GM21529 (cell line): ENCODE data around the gene TRIM37.
A peak's percentile ranks its signal among the peaks of the same experiment; 100 is the strongest.
"Not testable (repeated sequence)": the region's sequence is repeated elsewhere in the genome, so short reads cannot be mapped to it uniquely, and the experiment has no call there.

Experiments used
- ATAC-seq: cut with Tn5 transposase; IDR thresholded peaks from one replicate; pipeline ENCODE4 v1.9.1; 2021; ENCODE audit not compliant: unreplicated experiment

The TRIM37 gene, protein sequence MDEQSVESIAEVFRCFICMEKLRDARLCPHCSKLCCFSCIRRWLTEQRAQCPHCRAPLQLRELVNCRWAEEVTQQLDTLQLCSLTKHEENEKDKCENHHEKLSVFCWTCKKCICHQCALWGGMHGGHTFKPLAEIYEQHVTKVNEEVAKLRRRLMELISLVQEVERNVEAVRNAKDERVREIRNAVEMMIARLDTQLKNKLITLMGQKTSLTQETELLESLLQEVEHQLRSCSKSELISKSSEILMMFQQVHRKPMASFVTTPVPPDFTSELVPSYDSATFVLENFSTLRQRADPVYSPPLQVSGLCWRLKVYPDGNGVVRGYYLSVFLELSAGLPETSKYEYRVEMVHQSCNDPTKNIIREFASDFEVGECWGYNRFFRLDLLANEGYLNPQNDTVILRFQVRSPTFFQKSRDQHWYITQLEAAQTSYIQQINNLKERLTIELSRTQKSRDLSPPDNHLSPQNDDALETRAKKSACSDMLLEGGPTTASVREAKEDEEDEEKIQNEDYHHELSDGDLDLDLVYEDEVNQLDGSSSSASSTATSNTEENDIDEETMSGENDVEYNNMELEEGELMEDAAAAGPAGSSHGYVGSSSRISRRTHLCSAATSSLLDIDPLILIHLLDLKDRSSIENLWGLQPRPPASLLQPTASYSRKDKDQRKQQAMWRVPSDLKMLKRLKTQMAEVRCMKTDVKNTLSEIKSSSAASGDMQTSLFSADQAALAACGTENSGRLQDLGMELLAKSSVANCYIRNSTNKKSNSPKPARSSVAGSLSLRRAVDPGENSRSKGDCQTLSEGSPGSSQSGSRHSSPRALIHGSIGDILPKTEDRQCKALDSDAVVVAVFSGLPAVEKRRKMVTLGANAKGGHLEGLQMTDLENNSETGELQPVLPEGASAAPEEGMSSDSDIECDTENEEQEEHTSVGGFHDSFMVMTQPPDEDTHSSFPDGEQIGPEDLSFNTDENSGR

DNA sequence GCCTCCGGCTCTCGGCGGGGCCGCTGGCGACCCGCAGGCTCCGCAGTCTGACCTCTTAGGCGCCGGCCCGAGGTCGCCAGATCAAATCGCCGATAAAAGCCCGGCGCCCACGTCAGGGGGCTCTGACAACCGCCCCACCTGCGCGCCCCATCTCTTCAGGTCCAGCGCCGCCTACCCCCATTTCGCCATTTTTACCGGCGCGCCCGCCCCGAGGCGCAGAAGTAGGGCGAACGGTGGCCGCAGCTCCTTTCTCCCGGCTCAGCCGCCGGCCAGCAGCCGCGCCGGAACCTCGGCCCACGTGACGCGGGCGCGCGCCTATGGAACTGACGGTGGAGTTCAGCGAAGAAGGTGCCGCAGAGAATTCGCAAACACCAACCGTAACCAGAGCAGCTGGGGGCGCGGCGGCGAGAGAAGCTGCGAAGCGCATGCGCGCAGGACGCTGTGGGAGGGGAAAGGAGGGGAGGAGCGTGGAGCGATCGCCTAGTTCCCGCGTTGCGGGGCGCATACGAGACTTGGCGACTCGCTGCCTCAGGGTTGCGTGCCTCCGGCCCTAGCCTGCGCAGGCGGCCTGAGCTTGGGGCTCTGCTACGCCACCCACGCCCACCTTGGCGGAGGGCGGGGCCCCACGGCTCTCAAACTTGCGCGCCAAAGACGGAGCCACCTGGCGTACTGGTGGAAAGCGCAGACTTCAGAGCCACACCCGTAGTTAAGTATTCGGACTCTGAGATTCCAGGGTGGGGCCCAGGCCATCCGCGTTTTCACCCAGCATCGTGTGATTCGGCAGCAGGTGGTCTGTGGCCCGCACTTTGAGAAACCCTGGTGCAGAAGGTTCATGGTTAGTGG, at the start of gene TRIM37:
TRIM37 (minus strand) TSS at position 418 of the 843 bp plus-strand sequence. CDS start 419 bp downstream, outside the sequence.
- peak; percentile 93 for ATAC-seq

- peak; percentile 84 for ATAC-seq
Observed at GRCh38 chr17:59155439-59156177, 48.9 kb upstream of the TRIM37 start, which contains the start of gene PRR11. Gene PRR11 (plus strand): TSS chr17:59155746. CDS start chr17:59169753, 14,007 bp downstream.

DNA sequence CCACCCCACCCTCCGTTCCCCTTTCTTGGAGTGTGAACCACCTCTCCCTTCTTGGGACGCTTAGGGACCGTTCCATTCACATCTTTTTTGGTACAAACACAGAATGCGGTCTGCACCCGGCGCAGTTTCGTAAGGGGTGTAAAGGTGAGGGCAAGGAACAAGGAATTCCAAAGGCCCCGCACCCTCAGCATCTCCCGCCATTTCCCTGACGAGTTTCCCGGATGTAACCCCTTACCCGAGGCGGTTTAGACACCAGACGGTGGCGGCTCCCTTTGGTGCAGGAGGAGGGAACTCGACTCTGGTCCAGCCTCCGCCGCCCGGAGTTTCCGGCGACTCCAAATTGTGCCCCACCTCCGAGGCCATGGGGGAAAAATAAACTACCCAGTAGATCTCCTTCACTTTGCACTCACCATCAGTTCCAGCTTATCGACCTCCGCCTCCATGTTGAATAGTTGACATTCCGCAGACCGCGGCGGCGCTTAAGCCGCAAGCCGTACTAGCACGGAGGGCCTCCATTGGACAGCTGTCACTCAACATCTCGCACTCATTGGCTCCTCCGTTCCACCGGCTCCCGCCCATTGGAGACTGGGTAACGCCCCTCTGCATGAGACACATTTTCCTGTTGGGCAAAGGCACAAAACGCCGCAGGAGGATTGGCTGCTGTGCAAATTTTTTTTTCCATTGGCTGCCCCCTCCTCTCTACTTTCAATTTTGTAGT, 48.2 kb upstream of the TRIM37 start, which contains the start of gene SKA2:
SKA2 (minus strand) TSS at position 466 of the 718 bp plus-strand sequence; CDS start at position 443, 23 bp downstream.
- peak; percentile 81 for ATAC-seq

DNA sequence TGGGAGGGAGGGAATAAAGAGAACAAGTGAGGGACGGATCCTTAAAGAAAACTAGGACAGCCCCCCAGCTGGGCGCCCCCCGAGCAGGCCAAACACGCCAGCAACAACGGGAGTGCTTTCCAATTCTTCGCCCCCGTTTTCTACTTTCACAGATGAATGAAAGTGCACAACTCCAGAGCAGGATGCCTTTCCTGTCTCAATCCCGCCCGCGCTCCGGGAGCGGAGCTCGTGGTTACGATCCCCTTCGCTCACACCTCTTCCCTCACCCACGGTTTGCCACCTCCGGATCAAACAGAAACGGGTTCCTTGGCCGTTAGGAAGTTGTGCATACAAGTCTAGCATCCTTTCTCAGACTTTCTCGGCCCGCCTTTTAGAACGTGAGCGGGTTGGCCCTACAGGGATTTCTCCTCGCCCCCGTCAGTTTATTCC, 47.6 kb upstream of the TRIM37 start:
- ATAC-seq, result no peak

DNA sequence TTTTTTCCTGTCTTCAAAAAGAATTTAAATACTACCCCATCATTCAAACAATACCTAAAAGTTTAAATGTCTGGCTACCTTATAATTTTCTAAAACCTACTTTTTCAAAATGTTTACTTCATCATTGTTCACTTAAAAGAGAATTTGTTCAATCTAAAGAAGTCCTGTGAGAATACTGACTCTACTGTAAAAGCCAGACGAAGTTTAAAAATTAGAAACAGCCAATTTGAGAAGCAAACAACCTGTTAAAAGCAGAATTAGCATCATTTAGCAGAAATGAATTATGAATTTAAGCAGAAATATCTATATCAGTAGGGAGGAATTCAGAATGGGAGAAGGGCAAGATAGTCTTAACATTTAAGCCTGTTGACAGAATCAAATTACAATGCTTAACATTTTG, 46.2 kb upstream of the TRIM37 start:
- no peak for ATAC-seq

DNA sequence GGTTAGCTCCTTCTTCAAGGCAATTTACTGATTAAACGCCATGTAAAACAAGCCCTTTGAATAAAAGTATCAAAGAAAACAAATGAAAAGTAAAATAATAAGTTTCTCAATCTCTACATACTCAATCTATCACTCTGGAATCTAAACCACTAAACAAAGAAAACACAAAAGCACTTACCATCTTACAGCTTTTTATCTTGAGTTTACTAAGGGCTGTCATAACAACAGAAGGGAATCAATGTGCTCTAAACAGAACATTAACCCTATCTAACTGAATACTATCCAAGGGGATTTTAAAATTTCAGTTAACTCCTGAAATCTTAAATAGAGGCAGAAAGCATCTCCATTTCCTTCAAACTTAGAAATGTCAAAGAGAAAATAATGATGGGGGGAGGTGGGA, 44.9 kb upstream of the TRIM37 start:
- no peak for ATAC-seq

DNA sequence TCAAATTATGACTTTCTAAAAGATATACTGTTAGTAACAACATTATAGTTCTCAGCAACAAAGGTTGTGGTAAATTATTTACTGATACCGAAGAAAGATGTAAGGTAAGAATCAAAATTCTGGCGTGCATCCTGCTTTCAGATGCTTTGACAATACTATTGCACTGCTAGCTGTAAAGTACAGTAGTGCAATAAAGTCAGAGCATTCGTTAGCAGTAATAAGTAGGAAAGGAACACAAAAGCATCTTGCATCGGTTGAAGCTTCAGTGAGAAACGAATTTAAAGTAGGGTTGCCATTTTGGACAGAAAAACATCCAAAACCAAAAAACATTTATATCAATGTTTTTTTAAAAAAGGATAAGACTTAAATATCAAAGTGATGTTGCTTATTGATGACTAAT, 44.3 kb upstream of the TRIM37 start:
- ATAC-seq, result no peak

- no peak for ATAC-seq
Observed at GRCh38 chr17:59149841-59150511, 43.3 kb upstream of the TRIM37 start.

DNA sequence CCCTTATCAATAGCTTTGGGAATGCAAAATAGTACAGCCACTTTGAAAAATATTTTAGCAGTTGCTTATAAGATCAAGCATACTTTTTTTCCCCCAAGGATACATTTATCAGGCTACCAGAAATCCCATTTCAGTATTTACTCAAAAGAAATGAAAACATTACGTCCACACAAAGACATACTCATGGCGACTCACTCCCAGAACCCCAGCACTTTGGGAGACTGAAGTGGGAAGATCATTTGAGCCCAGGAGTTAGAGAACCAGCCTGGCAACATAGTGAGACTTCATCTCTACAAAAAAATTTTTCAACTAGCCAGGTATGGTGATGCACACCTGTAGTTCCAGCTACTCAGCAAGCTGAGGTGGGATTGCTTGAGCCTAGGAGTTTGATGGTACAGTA, 42.4 kb upstream of the TRIM37 start:
- no peak for ATAC-seq

DNA sequence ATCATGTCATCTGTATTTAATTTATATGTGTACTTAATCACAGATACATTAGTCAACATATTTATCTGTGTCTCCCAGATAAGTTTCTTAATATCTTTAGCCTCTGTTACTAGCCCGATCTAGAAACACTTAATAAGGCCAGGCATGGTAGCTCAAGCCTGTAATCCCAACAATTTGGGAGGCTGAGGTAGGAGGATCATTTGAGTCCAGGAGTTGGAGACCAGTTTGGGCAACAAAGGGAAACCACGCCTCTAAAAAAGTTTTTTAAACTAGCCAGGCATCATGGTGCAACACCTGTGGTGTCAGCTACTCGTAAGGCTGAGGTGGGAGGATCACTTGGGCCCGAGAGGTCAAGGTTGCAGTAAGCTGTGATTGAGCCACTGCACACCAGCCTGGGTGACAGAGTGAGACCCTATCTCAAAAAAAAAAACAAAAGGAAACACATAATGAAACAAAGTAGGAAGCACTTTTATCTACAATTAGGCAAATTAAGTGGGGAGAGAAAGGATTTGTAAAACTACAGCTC, 39.0 kb upstream of the TRIM37 start:
- ATAC-seq, result no peak

GRCh38 chr17:59141860-59142259, 35.2 kb upstream of the TRIM37 start:
- ATAC-seq, result no peak

GRCh38 chr17:59139939-59140338, 33.3 kb upstream of the TRIM37 start:
- ATAC-seq, result no peak

- ATAC-seq, result not testable (repeated sequence)
Observed at GRCh38 chr17:59138339-59138738, 31.7 kb upstream of the TRIM37 start.

GRCh38 chr17:59131131-59131530, 24.5 kb upstream of the TRIM37 start:
- ATAC-seq, result no peak

DNA sequence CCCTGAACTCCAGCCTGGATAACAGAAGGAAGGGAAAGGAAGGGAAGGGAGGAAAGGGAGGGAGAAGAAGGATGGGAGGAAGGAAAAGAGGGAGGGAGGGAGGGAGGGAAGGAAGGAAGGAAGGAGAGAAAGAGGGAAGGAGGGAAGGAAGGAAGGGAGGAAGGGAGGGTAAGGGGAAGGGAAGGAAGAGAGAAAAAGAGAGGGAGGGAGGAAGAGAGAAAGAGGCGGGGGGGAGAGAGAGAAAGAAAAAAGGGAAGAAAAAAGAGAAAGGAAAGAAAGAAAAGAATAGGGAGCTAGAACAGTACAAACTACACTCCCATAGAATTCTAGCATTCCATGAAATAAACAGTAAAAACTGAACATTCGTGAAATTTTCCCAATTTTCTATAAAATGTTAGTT, 23.1 kb upstream of the TRIM37 start:
- no peak for ATAC-seq

- ATAC-seq, result no peak
Observed at GRCh38 chr17:59126809-59127417, 20.2 kb upstream of the TRIM37 start.

DNA sequence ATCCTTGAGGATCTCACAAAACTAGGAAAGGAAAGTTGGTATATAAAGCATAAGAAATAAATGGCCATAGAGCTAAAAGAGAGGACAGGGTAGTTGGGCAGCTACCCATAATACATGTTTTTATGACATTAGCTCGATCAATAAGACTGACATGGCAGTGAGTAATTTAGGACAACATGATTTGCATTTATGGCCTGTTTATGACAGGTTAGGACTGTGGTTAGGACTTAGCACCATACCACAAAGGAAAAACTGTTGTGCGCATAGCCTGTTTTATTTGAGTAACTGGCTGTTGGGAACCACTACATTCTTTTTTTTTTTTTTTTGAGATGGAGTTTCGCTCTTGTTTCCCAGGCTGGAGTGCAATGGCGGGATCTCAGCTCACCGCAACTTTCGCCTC, 18.0 kb upstream of the TRIM37 start:
- no peak for ATAC-seq

DNA sequence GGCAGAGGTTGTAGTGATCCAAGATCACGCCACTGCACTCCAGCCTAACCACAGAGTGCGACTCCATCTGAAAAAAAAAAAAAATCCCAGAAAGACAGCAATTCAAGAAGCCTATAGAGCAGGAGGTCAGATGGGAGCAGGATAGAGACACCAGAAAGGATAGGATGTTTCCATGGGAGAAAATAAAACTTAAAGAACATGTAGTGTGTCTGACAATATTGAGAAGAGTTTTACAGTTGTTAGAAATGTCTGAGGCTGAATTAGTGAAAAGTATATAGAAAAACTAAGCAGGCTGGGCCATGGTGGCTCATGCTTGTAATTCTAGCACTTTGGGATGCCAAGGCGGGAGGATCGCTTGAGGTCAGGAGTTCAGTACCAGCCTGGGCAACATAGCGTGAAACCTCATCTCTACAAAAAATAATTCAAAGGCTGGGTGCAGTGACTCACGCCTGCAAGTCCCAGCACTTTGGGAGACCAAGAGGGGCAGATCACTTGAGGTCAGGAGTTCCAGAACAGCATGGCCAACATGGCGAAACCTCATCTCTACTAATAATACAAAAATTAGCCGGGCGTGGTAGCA, 15.3 kb upstream of the TRIM37 start:
- no peak for ATAC-seq
